ENCODE results near the gene LACC1. TPM values are rescaled to one million over a fixed set of nuclear protein-coding genes. Genes with fewer than 3 reads are reported as not detected.

Gene LACC1
- 1.0 TPM for total RNA-seq

- no peaks in the 10 kb centered on the region for H3K9me3 ChIP-seq (ENCODE audit: control insufficient read depth in 3 of 3, low read length in 3 of 3)
- no peaks in the 10 kb centered on the region for H3K27me3 ChIP-seq (ENCODE audit: control insufficient read depth in 3 of 3, insufficient read depth in 3 of 3, low read length in 3 of 3)
- no peaks in the 10 kb centered on the region for H3K36me3 ChIP-seq (ENCODE audit: control insufficient read depth in 3 of 3, insufficient read depth in 3 of 3, low read length in 3 of 3)
- peak within 1 kb of the TSS; percentile 76 to 79 (median 79) for H3K4me3 ChIP-seq (ENCODE audit: low read length in 3 of 3)
- peak within 1 kb of the TSS; percentile 84 for H3K27ac ChIP-seq (ENCODE audit: low read depth, low read length)
- peaks cover 0 to 11% (median 4%) of the 10 kb centered on the region in 3 donors for H3K4me1 ChIP-seq (ENCODE audit: control insufficient read depth in 3 of 3, insufficient read depth in 3 of 3, low read length in 3 of 3)
- H3K9ac ChIP-seq (ENCODE audit: low read depth in 1 of 3, low read length in 3 of 3), result peak within 1 kb of the TSS; percentile 82 to 88 (median 85)
These were observed at the start of gene LACC1 for GRCh38 chr13:43879755-43880181. LACC1 (plus strand) TSS chr13:43879904; CDS start chr13:43880986, 1,082 bp downstream.

DNA sequence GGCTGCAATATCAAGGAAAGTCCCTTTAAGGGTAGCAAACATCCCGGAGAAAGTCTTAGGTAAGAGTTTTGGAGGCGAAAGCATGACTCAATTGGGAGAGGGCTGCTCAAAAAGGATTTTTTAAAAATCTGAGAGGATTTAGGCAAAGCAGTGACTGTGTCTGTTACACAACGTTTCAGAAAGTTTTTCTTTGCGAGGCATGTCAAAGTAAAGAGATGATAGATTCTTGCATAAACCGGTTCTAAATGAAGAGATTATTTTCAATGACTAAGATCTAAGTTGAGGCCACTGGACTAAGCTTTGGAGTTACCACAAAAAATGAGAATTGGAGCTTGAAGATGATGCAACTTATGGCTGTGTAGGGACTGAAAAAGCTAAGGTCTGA lies 49.2 kb upstream of the LACC1 start:
- H3K27ac ChIP-seq (ENCODE audit: low read depth, low read length), result peak overlapping the region; percentile 21
- H3K36me3 ChIP-seq (ENCODE audit: control insufficient read depth in 3 of 3, insufficient read depth in 3 of 3, low read length in 3 of 3), result no peaks in the 10 kb centered on the region
- no peak overlapping the region for H3K9ac ChIP-seq (ENCODE audit: low read depth in 1 of 3, low read length in 3 of 3)
- H3K4me3 ChIP-seq (ENCODE audit: low read length in 3 of 3), result no peak overlapping the region
- no peaks in the 10 kb centered on the region for H3K9me3 ChIP-seq (ENCODE audit: control insufficient read depth in 3 of 3, low read length in 3 of 3)
- H3K4me1 ChIP-seq (ENCODE audit: control insufficient read depth in 3 of 3, insufficient read depth in 3 of 3, low read length in 3 of 3), result no peaks in the 10 kb centered on the region
- no peaks in the 10 kb centered on the region for H3K27me3 ChIP-seq (ENCODE audit: control insufficient read depth in 3 of 3, insufficient read depth in 3 of 3, low read length in 3 of 3)

DNA sequence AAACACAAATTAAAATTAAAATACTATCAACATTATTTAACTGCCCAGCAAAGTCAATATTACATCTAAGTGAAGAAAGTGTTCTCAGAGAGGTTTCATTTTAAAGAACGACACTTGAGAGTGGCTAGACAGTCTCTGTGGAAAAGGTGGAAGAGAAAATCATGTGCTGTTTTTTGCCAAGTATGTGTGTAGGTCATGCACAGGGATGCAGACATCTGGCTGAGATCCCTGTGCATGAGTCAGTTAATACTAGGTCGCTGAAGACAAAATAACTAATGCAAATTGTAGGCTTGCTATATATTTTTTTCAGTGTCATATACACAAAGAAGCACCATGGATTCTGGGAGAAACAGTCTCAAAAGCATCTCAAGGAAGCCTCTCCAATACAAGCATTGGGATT lies 48.6 kb upstream of the LACC1 start:
- Histone ChIP-seq H3K36me3 (ENCODE audit: control insufficient read depth in 3 of 3, insufficient read depth in 3 of 3, low read length in 3 of 3) (no peaks in the 10 kb centered on the region), H3K4me1 (ENCODE audit: control insufficient read depth in 3 of 3, insufficient read depth in 3 of 3, low read length in 3 of 3) (no peaks in the 10 kb centered on the region), H3K4me3 (ENCODE audit: low read length in 3 of 3) (no peak overlapping the region), H3K9ac (ENCODE audit: low read depth in 1 of 3, low read length in 3 of 3) (no peak overlapping the region), H3K27me3 (ENCODE audit: control insufficient read depth in 3 of 3, insufficient read depth in 3 of 3, low read length in 3 of 3) (no peaks in the 10 kb centered on the region), H3K9me3 (ENCODE audit: control insufficient read depth in 3 of 3, low read length in 3 of 3) (no peaks in the 10 kb centered on the region), H3K27ac (ENCODE audit: low read depth, low read length) (no peak overlapping the region)

DNA sequence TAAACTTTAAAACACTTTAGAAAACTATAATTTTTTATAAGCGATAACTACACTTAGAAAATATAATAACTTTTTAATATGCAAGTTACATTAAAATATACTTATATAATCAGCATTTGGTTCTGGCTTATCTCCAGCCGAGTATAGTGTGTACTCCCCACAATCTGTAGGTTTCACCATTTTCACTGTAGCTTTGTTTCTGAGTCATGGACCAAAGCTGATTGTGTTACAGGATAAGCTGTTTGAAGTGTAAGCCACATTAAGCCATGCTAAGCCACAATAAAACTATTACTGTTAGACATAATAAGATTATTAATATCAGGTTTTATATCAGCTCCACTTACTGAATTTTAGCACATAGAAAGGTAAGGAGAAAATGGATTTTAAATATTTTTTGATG lies 44.0 kb upstream of the LACC1 start:
- Histone ChIP-seq H3K27ac (ENCODE audit: low read depth, low read length) (no peak overlapping the region), H3K9ac (ENCODE audit: low read depth in 1 of 3, low read length in 3 of 3) (no peak overlapping the region), H3K36me3 (ENCODE audit: control insufficient read depth in 3 of 3, insufficient read depth in 3 of 3, low read length in 3 of 3) (no peaks in the 10 kb centered on the region), H3K27me3 (ENCODE audit: control insufficient read depth in 3 of 3, insufficient read depth in 3 of 3, low read length in 3 of 3) (no peaks in the 10 kb centered on the region), H3K4me1 (ENCODE audit: control insufficient read depth in 3 of 3, insufficient read depth in 3 of 3, low read length in 3 of 3) (no peaks in the 10 kb centered on the region), H3K4me3 (ENCODE audit: low read length in 3 of 3) (no peak overlapping the region), H3K9me3 (ENCODE audit: control insufficient read depth in 3 of 3, low read length in 3 of 3) (no peaks in the 10 kb centered on the region)

GRCh38 chr13:43838909-43839308 lies 40.8 kb upstream of the LACC1 start:
- Histone ChIP-seq H3K9ac (ENCODE audit: low read depth in 1 of 3, low read length in 3 of 3) (no peak overlapping the region), H3K27ac (ENCODE audit: low read depth, low read length) (no peak overlapping the region), H3K4me3 (ENCODE audit: low read length in 3 of 3) (no peak overlapping the region), H3K27me3 (ENCODE audit: control insufficient read depth in 3 of 3, insufficient read depth in 3 of 3, low read length in 3 of 3) (no peaks in the 10 kb centered on the region), H3K4me1 (ENCODE audit: control insufficient read depth in 3 of 3, insufficient read depth in 3 of 3, low read length in 3 of 3) (no peaks in the 10 kb centered on the region), H3K9me3 (ENCODE audit: control insufficient read depth in 3 of 3, low read length in 3 of 3) (no peaks in the 10 kb centered on the region), H3K36me3 (ENCODE audit: control insufficient read depth in 3 of 3, insufficient read depth in 3 of 3, low read length in 3 of 3) (no peaks in the 10 kb centered on the region)

- no peaks in the 10 kb centered on the region for H3K27me3 ChIP-seq (ENCODE audit: control insufficient read depth in 3 of 3, insufficient read depth in 3 of 3, low read length in 3 of 3)
- H3K4me3 ChIP-seq (ENCODE audit: low read length in 3 of 3), result no peak overlapping the region
- no peaks in the 10 kb centered on the region for H3K4me1 ChIP-seq (ENCODE audit: control insufficient read depth in 3 of 3, insufficient read depth in 3 of 3, low read length in 3 of 3)
- peaks cover 0 to 3% (median 0%) of the 10 kb centered on the region in 3 donors for H3K36me3 ChIP-seq (ENCODE audit: control insufficient read depth in 3 of 3, insufficient read depth in 3 of 3, low read length in 3 of 3)
- H3K27ac ChIP-seq (ENCODE audit: low read depth, low read length), result no peak overlapping the region
- H3K9me3 ChIP-seq (ENCODE audit: control insufficient read depth in 3 of 3, low read length in 3 of 3), result peaks cover 4 to 6% (median 6%) of the 10 kb centered on the region in 3 donors
- H3K9ac ChIP-seq (ENCODE audit: low read depth in 1 of 3, low read length in 3 of 3), result no peak overlapping the region
These were observed 33.1 kb upstream of the LACC1 start for GRCh38 chr13:43846496-43847158.

DNA sequence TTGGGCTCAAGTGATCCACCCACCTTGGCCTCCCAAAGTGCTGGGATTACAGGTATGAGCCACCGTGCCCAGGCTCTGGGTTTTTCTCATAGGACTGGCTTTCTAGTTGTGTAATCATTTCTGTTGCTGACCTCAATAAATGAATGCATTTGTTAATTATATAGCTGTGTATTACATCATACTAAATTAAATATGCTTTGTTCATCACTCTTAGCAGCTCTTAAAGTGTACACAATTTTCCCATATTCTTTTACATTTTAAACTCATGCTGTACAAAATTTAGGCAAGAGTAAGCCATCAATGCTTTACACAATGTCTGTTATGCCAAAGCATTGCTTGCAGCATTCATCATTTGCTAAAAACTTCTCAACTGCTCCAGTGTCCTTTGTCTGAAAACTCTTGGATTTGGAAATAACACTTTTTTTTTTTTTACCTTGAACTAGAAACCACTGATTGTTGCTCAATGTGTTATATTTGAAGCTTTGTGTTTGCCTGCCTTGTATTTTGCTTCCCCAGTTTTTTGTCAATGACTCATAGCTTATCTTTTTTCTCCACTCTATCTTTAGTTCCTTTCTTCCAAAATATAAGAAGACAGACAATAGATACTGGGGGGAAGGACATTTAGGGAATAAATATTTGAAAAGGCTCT lies 31.6 kb upstream of the LACC1 start:
- Histone ChIP-seq H3K36me3 (ENCODE audit: control insufficient read depth in 3 of 3, insufficient read depth in 3 of 3, low read length in 3 of 3) (peaks cover 0 to 3% (median 0%) of the 10 kb centered on the region in 3 donors), H3K9me3 (ENCODE audit: control insufficient read depth in 3 of 3, low read length in 3 of 3) (peaks cover 4 to 13% (median 6%) of the 10 kb centered on the region in 3 donors), H3K27me3 (ENCODE audit: control insufficient read depth in 3 of 3, insufficient read depth in 3 of 3, low read length in 3 of 3) (no peaks in the 10 kb centered on the region), H3K4me1 (ENCODE audit: control insufficient read depth in 3 of 3, insufficient read depth in 3 of 3, low read length in 3 of 3) (no peaks in the 10 kb centered on the region), H3K27ac (ENCODE audit: low read depth, low read length) (no peak overlapping the region), H3K9ac (ENCODE audit: low read depth in 1 of 3, low read length in 3 of 3) (no peak overlapping the region), H3K4me3 (ENCODE audit: low read length in 3 of 3) (no peak overlapping the region)

DNA sequence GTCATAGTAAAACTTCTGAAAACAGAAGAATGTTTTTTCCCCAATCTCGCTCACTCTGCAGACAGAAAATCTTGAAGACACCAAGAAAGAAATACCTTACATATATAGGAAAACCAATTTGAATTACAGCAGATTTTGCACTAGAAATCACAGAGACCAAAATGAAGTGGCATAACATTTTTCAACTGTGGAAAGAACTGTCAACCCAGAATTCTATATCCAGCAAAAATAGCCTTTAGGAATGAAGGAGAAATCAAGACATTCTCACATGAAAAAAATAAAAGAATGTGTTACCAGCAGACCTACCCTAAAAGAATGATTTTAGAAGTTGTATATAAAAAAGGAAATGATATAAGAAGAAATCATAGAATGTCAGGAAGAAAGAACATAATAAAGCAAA lies 28.8 kb upstream of the LACC1 start:
- H3K9ac ChIP-seq (ENCODE audit: low read depth in 1 of 3, low read length in 3 of 3), result no peak overlapping the region
- H3K27ac ChIP-seq (ENCODE audit: low read depth, low read length), result no peak overlapping the region
- H3K27me3 ChIP-seq (ENCODE audit: control insufficient read depth in 3 of 3, insufficient read depth in 3 of 3, low read length in 3 of 3), result no peaks in the 10 kb centered on the region
- H3K9me3 ChIP-seq (ENCODE audit: control insufficient read depth in 3 of 3, low read length in 3 of 3), result peaks cover 4 to 15% (median 6%) of the 10 kb centered on the region in 3 donors
- no peaks in the 10 kb centered on the region for H3K4me1 ChIP-seq (ENCODE audit: control insufficient read depth in 3 of 3, insufficient read depth in 3 of 3, low read length in 3 of 3)
- H3K36me3 ChIP-seq (ENCODE audit: control insufficient read depth in 3 of 3, insufficient read depth in 3 of 3, low read length in 3 of 3), result peaks cover 0 to 3% (median 0%) of the 10 kb centered on the region in 3 donors
- no peak overlapping the region for H3K4me3 ChIP-seq (ENCODE audit: low read length in 3 of 3)

DNA sequence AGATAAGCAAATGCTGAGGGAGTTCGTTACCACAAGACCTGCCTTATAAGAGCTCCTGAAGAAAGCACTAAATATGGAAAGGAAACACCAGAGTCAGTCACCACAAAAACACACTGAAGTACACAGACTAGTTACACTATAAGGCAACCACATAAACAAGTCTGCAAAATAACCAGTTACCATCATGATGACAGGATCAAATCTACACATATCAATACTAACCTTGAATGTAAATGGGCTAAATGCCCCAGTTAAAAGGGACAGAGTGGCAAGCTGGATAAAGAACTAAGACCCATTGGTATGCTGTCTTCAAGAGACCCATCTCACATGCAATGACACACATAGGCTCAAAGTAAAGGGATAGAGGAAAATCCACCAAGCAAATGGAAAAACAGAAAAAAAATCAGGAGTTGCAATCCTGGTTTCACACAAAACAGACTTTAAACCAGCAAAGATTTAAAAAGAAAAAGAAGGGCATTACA lies 26.7 kb upstream of the LACC1 start:
- H3K9ac ChIP-seq (ENCODE audit: low read depth in 1 of 3, low read length in 3 of 3), result no peak overlapping the region
- H3K27me3 ChIP-seq (ENCODE audit: control insufficient read depth in 3 of 3, insufficient read depth in 3 of 3, low read length in 3 of 3), result no peaks in the 10 kb centered on the region
- H3K4me3 ChIP-seq (ENCODE audit: low read length in 3 of 3), result no peak overlapping the region
- H3K9me3 ChIP-seq (ENCODE audit: control insufficient read depth in 3 of 3, low read length in 3 of 3), result peaks cover 4 to 15% (median 6%) of the 10 kb centered on the region in 3 donors
- H3K36me3 ChIP-seq (ENCODE audit: control insufficient read depth in 3 of 3, insufficient read depth in 3 of 3, low read length in 3 of 3), result peaks cover 0 to 3% (median 0%) of the 10 kb centered on the region in 3 donors
- no peaks in the 10 kb centered on the region for H3K4me1 ChIP-seq (ENCODE audit: control insufficient read depth in 3 of 3, insufficient read depth in 3 of 3, low read length in 3 of 3)
- no peak overlapping the region for H3K27ac ChIP-seq (ENCODE audit: low read depth, low read length)

DNA sequence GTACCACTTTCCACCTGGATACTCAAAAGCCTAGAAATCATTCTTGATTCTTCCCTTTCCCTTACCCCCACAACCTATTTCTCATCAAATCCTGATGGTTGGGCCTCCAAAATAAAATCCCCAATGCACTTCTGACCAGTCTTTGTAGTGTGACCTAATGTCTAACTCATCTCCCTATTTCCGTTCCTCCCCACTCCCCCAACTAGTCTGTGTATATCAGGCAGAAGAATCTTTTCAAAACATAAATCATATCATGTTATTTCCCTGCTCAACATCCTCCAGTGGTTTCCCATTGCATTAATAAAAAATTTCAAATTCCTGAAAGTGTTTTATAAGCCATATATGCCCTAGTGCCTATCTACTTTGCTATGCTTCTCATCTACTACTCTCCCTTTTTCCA lies 17.8 kb upstream of the LACC1 start:
- Histone ChIP-seq H3K4me1 (ENCODE audit: control insufficient read depth in 3 of 3, insufficient read depth in 3 of 3, low read length in 3 of 3) (no peaks in the 10 kb centered on the region), H3K9ac (ENCODE audit: low read depth in 1 of 3, low read length in 3 of 3) (no peak overlapping the region), H3K4me3 (ENCODE audit: low read length in 3 of 3) (no peak overlapping the region), H3K27me3 (ENCODE audit: control insufficient read depth in 3 of 3, insufficient read depth in 3 of 3, low read length in 3 of 3) (no peaks in the 10 kb centered on the region), H3K27ac (ENCODE audit: low read depth, low read length) (no peak overlapping the region), H3K9me3 (ENCODE audit: control insufficient read depth in 3 of 3, low read length in 3 of 3) (no peaks in the 10 kb centered on the region), H3K36me3 (ENCODE audit: control insufficient read depth in 3 of 3, insufficient read depth in 3 of 3, low read length in 3 of 3) (no peaks in the 10 kb centered on the region)

Measured in skeletal muscle tissue (tissue), 4 donors.